OCI-LY3 (cell line): Measurements from ENCODE around the gene KCNQ1.

Experiments
- EZH2phosphoT487 ChIP-seq: fragments of 200-600 bp; shearing (Covaris generic); IDR thresholded peaks from 2 replicates; pipeline ENCODE4 v1.6.1; 2018; ENCODE audit warnings: antibody characterized with exemption, mixed run types, low read depth
- TF ChIP-seq, protein P1 (sequence below): fragments of 200-600, 300-600 bp; sonication (generic); IDR thresholded peaks from 2 replicates; pipeline ENCODE4 v1.5.1; 2014; ENCODE audit warnings: antibody characterized with exemption, low read length, low read depth

DNA sequence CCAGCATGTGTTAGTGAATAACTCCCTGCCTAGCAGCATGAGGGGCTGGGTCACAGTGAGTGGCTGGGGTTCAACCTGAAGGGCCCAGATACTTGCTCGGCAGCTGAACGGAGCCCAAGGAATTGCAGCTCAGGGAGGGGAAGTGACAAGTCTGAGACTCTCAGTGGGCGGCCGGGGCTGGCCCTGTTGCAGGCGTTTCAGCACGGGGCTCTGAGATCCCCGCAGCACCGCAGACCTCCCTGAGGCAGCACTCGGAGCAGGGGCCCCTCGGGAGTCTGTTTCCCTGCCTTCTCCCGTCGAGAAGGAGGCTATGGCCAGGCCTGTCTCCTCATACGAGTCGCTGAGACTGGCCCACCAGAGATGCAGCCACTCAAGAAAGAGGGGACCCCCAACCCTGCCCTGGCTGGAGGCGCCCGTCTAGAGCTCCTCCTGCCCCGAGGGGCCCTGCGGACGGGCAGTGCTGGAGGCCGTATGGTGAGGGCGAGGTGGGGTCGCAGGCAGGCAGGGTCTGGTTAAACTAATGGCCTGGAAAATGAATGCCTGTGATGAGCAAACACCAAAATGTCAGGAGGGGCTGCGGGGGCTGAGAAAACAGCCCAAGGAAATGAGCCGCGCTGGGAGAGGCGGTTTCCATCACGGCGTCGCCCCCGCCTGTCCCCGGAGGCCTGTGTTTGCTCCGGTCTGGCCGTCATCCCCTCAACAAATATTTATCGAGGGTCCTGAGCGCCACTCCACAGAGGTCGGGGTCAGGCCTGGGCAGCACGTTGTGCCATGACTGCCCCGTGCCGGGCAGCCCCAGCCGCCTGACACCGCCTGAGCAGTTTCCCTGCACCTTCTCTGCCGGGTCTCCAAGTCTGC, 35.0 kb upstream of the KCNQ1 start:
- TF ChIP-seq, protein P1, sequence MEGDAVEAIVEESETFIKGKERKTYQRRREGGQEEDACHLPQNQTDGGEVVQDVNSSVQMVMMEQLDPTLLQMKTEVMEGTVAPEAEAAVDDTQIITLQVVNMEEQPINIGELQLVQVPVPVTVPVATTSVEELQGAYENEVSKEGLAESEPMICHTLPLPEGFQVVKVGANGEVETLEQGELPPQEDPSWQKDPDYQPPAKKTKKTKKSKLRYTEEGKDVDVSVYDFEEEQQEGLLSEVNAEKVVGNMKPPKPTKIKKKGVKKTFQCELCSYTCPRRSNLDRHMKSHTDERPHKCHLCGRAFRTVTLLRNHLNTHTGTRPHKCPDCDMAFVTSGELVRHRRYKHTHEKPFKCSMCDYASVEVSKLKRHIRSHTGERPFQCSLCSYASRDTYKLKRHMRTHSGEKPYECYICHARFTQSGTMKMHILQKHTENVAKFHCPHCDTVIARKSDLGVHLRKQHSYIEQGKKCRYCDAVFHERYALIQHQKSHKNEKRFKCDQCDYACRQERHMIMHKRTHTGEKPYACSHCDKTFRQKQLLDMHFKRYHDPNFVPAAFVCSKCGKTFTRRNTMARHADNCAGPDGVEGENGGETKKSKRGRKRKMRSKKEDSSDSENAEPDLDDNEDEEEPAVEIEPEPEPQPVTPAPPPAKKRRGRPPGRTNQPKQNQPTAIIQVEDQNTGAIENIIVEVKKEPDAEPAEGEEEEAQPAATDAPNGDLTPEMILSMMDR, result no peak
- TF ChIP-seq EZH2phosphoT487, result no peak
